ENCODE results near the gene KCND2. TPM values are rescaled to one million over a fixed set of nuclear protein-coding genes. Genes with fewer than 3 reads are reported as not detected.

Gene KCND2
- polyA plus RNA-seq, 1 of the 3 experiments (the other 2 are of a cell fraction), result not detected

DNA sequence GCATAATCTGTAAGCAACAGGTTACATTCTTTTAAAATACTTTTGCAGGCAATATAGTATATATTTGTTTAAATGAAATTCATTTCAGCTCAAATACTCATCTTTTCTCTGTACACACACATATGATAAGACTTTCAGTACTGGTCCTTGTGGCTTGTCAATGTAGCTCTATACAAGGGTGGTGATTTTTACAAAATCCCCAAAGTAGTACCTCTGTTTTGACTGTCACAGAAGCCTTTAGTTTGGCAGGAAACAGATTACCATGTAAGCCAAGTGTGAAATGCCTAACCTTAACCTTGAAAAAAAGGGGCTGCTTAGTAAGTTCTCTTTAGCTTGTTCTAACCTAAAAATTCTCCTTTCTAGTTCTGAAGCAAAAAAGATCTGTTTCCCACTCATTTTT, 87.9 kb downstream of the KCND2 start:
- H3K4me2 ChIP-seq, result no peak overlapping the region
- H3K79me2 ChIP-seq (ENCODE audit: insufficient read depth), result no peaks in the 10 kb centered on the region
- no peaks in the 10 kb centered on the region for H4K20me1 ChIP-seq (ENCODE audit: insufficient read depth)
- H3K9ac ChIP-seq, result no peak overlapping the region
- no peak for DNase-seq
- no peak overlapping the region for H3K27ac ChIP-seq (ENCODE audit: low read depth in 2 of 2, low read length in 1 of 2)
- no peaks in the 10 kb centered on the region for H3F3A ChIP-seq (replicated peaks; ENCODE audit: insufficient read depth)
- ChIA-PET POLR2A (no interaction called here), CTCF (interaction anchor here (1.3 kb wide), 1 partner anchor 13 kb away, joined by 3 read pairs; no protein-coding TSS in a partner anchor)
- H3K9me3 ChIP-seq, result no peaks in the 10 kb centered on the region
- H3K4me1 ChIP-seq (ENCODE audit: control insufficient read depth in 1 of 2, insufficient read depth in 2 of 2, low read depth in 1 of 2, low read length in 1 of 2), result no peaks in the 10 kb centered on the region
- H2AFZ ChIP-seq (ENCODE audit: low read depth), result no peak overlapping the region
- TF ChIP-seq YY1 (IDR thresholded peaks at IDR 0.05; ENCODE audit: low read depth), result no peak
- TF ChIP-seq RAD21 (IDR thresholded peaks at IDR 0.05; ENCODE audit: low read length), result no peak
- TF ChIP-seq FOXM1 (IDR thresholded peaks at IDR 0.05; ENCODE audit: low read depth), result no peak
- no peak for TF ChIP-seq EP300 (IDR thresholded peaks at IDR 0.05; ENCODE audit: borderline replicate concordance in 1 of 2, low read depth in 1 of 2, low read length in 1 of 2)
- TF ChIP-seq, protein P1, sequence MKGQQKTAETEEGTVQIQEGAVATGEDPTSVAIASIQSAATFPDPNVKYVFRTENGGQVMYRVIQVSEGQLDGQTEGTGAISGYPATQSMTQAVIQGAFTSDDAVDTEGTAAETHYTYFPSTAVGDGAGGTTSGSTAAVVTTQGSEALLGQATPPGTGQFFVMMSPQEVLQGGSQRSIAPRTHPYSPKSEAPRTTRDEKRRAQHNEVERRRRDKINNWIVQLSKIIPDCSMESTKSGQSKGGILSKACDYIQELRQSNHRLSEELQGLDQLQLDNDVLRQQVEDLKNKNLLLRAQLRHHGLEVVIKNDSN (IDR thresholded peaks at IDR 0.05; ENCODE audit: borderline replicate concordance, low read depth), result no peak
- no peak for TF ChIP-seq CHD2 (IDR thresholded peaks at IDR 0.05; ENCODE audit: low read length, partially characterized antibody)
- TF ChIP-seq FOXJ3 (CRISPR knock-in tag; IDR thresholded peaks at IDR 0.05), result no peak
- TF ChIP-seq IRF3 (IDR thresholded peaks at IDR 0.05; ENCODE audit: low read depth, low read length), result no peak
- TF ChIP-seq TEAD4 (IDR thresholded peaks at IDR 0.05; ENCODE audit: borderline replicate concordance, insufficient read depth), result no peak
- no peak for TF ChIP-seq GABPA (IDR thresholded peaks at IDR 0.05; ENCODE audit: low read depth)
- TF ChIP-seq MEF2A (IDR thresholded peaks at IDR 0.05; ENCODE audit: borderline replicate concordance, low read depth), result no peak
- TF ChIP-seq POLR2AphosphoS5 (IDR thresholded peaks at IDR 0.05; ENCODE audit: low read depth, low read length), result no peak
- TF ChIP-seq MAX (IDR thresholded peaks at IDR 0.05; ENCODE audit: low read depth), result no peak
- no peak for TF ChIP-seq NFIC (IDR thresholded peaks at IDR 0.05; ENCODE audit: borderline replicate concordance)
- no peak for TF ChIP-seq ELF1 (IDR thresholded peaks at IDR 0.05)
- TF ChIP-seq RFX5 (IDR thresholded peaks at IDR 0.05; ENCODE audit: low read length), result no peak
- TF ChIP-seq, protein P2, sequence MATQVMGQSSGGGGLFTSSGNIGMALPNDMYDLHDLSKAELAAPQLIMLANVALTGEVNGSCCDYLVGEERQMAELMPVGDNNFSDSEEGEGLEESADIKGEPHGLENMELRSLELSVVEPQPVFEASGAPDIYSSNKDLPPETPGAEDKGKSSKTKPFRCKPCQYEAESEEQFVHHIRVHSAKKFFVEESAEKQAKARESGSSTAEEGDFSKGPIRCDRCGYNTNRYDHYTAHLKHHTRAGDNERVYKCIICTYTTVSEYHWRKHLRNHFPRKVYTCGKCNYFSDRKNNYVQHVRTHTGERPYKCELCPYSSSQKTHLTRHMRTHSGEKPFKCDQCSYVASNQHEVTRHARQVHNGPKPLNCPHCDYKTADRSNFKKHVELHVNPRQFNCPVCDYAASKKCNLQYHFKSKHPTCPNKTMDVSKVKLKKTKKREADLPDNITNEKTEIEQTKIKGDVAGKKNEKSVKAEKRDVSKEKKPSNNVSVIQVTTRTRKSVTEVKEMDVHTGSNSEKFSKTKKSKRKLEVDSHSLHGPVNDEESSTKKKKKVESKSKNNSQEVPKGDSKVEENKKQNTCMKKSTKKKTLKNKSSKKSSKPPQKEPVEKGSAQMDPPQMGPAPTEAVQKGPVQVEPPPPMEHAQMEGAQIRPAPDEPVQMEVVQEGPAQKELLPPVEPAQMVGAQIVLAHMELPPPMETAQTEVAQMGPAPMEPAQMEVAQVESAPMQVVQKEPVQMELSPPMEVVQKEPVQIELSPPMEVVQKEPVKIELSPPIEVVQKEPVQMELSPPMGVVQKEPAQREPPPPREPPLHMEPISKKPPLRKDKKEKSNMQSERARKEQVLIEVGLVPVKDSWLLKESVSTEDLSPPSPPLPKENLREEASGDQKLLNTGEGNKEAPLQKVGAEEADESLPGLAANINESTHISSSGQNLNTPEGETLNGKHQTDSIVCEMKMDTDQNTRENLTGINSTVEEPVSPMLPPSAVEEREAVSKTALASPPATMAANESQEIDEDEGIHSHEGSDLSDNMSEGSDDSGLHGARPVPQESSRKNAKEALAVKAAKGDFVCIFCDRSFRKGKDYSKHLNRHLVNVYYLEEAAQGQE (IDR thresholded peaks at IDR 0.05; ENCODE audit: low read depth, low read length), result no peak
- no peak for TF ChIP-seq SMC3 (IDR thresholded peaks at IDR 0.05; ENCODE audit: low read depth, low read length)
- TF ChIP-seq ZBTB33 (IDR thresholded peaks at IDR 0.05; ENCODE audit: borderline replicate concordance, low read depth), result no peak
- no peak overlapping the region for H3K4me3 ChIP-seq (ENCODE audit: low read depth in 2 of 2, low read length in 1 of 2)
- no peaks in the 10 kb centered on the region for H3K36me3 ChIP-seq (replicated peaks in 1 of 2; ENCODE audit: control insufficient read depth in 1 of 2, insufficient read depth in 2 of 2, low read length in 1 of 2)
- no peaks in the 10 kb centered on the region for H3K27me3 ChIP-seq (ENCODE audit: insufficient read depth)
- H3K9me2 ChIP-seq, result no peaks in the 10 kb centered on the region
